Gastrocnemius medialis (tissue), 4 donors: ENCODE data around the gene UMODL1. TPM values are rescaled to one million over a fixed set of nuclear protein-coding genes. Genes with fewer than 3 reads are reported as not detected.

ENCODE experiments used
- ATAC-seq, 2 donors: fragments of 150-250 bp; one replicate each; pipeline ENCODE4 v1.9.1; 2016
- DNase-seq, 2 donors: peaks; one replicate each; pipeline ENCODE4 v3.0.0-alpha.2; 2019
- H3K27ac ChIP-seq, 4 donors: fragments of 200-600 bp; sonication (generic); 1 replicate in 1 of 4; 2 replicates in 3 of 4; pipeline ENCODE4 v1.5.1; 2016 to 2018; ENCODE audit warnings: mild to moderate bottlenecking in 2 of 4, moderate library complexity in 1 of 4
- H3K27me3 ChIP-seq, 3 donors: fragments of 200-600 bp; sonication (generic) in 2 of 3; 1 replicate in 1 of 3; 2 replicates in 2 of 3; pipeline versions ENCODE4 v1.5.1 to v1.6.0; 2016 to 2019; ENCODE audit warnings: mild to moderate bottlenecking in 1 of 3, moderate library complexity in 1 of 3
- H3K36me3 ChIP-seq, 2 donors: fragments of 200-600 bp; sonication (generic) in 1 of 2; one replicate each; pipeline ENCODE4 v1.5.1; 2017 to 2018
- H3K4me1 ChIP-seq, 2 donors: fragments of 200-600 bp; sonication (generic) in 1 of 2; one replicate each; pipeline ENCODE4 v1.5.1; 2016 to 2017; ENCODE audit warnings: mild to moderate bottlenecking in 2 of 2
- H3K4me3 ChIP-seq, 4 donors: fragments of 200-600 bp; sonication (generic) in 3 of 4; 1 replicate in 1 of 4; 2 replicates in 3 of 4; pipeline ENCODE4 v1.5.1; 2016 to 2019; ENCODE audit warnings: mild to moderate bottlenecking in 2 of 4
- H3K9me3 ChIP-seq, 3 donors: fragments of 200-600 bp; sonication (generic) in 2 of 3; 1 replicate in 1 of 3; 2 replicates in 2 of 3; pipeline ENCODE4 v1.5.1; 2016 to 2019
- CTCF ChIP-seq, 5 experiments: fragments of 450-650 bp in 3 of 5; fragments of 200-600 bp in 2 of 5; sonication (generic) in 2 of 5; IDR thresholded peaks in 4 of 5; conservative IDR thresholded peaks in 1 of 5; 1 replicate in 4 of 5; 2 replicates in 1 of 5; pipeline ENCODE4 v1.5.1; 2016 to 2019; ENCODE audit warnings: antibody characterized with exemption in 5 of 5, mild to moderate bottlenecking in 3 of 5, moderate library complexity in 3 of 5
- POLR2A ChIP-seq, 2 donors: fragments of 450-650 bp; IDR thresholded peaks; one replicate each; pipeline ENCODE4 v1.6.1; 2017; ENCODE audit warnings: antibody characterized with exemption in 2 of 2, mild to moderate bottlenecking in 2 of 2, moderate library complexity in 2 of 2
- in situ Hi-C, 4 donors: fragments of 200-750 bp; cut with MboI; loops; one replicate each; pipeline versions ENCODE4 v1.15.0 to v1.8.0; 2017; ENCODE audit warnings: low sequenced_read_pairs in 4 of 4
- intact Hi-C: fragments of 100-400 bp; cut with DNase I; formaldehyde crosslinking; loops from one replicate; pipeline ENCODE4 v1.15.1; 2023; ENCODE audit warnings: low total_unique reads
- total RNA-seq, 4 donors: library from RNA; depleted of rRNA; stranded (reverse); fragments of >200 nt; gene quantifications; one replicate each; pipeline versions ENCODE4 v1.1.0 to v1.2.3, GENCODE V29; 2016

Gene UMODL1
- total RNA-seq, 4 donors from 2014 or later = 0.13 TPM; not detected in 3

GRCh38 chr21:42051788-42052187 is 19.3 kb upstream of the UMODL1 start:
- no peaks in the 10 kb centered on the region for H3K36me3 ChIP-seq
- ATAC-seq (no peak), DNase-seq (no peak)
- H3K9me3 ChIP-seq = no peaks in the 10 kb centered on the region
- in situ Hi-C loops (no loop called here), intact Hi-C loops (no loop called here)
- no peaks in the 10 kb centered on the region for H3K27me3 ChIP-seq
- H3K4me3 ChIP-seq = no peak overlapping the region
- no peak overlapping the region for H3K27ac ChIP-seq
- TF ChIP-seq CTCF (IDR thresholded peaks at IDR 0.05 in 4 of 5, conservative IDR thresholded peaks at IDR 0.05 in 1 of 5) = no peak
- no peak for TF ChIP-seq POLR2A (IDR thresholded peaks at IDR 0.05)
- H3K4me1 ChIP-seq = peaks cover 5 to 12% of the 10 kb centered on the region in 2 donors

GRCh38 chr21:42055425-42055824 is 15.7 kb upstream of the UMODL1 start:
- H3K4me1 ChIP-seq = no peaks in the 10 kb centered on the region
- DNase-seq (no peak), ATAC-seq (no peak)
- no peak for TF ChIP-seq POLR2A (IDR thresholded peaks at IDR 0.05)
- no peak for TF ChIP-seq CTCF (IDR thresholded peaks at IDR 0.05 in 4 of 5, conservative IDR thresholded peaks at IDR 0.05 in 1 of 5)
- no peaks in the 10 kb centered on the region for H3K36me3 ChIP-seq
- no peaks in the 10 kb centered on the region for H3K9me3 ChIP-seq
- intact Hi-C loops = no loop called here
- H3K27me3 ChIP-seq = no peaks in the 10 kb centered on the region
- no peak overlapping the region for H3K27ac ChIP-seq
- in situ Hi-C loops = no loop called here
- no peak overlapping the region for H3K4me3 ChIP-seq

GRCh38 chr21:42056468-42056867 is 14.6 kb upstream of the UMODL1 start:
- intact Hi-C loops (no loop called here), in situ Hi-C loops (no loop called here)
- no peak for ATAC-seq
- no peaks in the 10 kb centered on the region for H3K27me3 ChIP-seq
- H3K4me3 ChIP-seq = no peak overlapping the region
- no peaks in the 10 kb centered on the region for H3K4me1 ChIP-seq
- no peaks in the 10 kb centered on the region for H3K9me3 ChIP-seq
- no peak overlapping the region for H3K27ac ChIP-seq
- no peaks in the 10 kb centered on the region for H3K36me3 ChIP-seq
- no peak for TF ChIP-seq CTCF (IDR thresholded peaks at IDR 0.05 in 4 of 5, conservative IDR thresholded peaks at IDR 0.05 in 1 of 5)
- no peak for TF ChIP-seq POLR2A (IDR thresholded peaks at IDR 0.05)
- DNase-seq = no peak

GRCh38 chr21:42056996-42057689 is 14.0 kb upstream of the UMODL1 start:
- Histone ChIP-seq H3K36me3 (no peaks in the 10 kb centered on the region), H3K27me3 (no peaks in the 10 kb centered on the region), H3K4me1 (no peaks in the 10 kb centered on the region), H3K9me3 (no peaks in the 10 kb centered on the region), H3K4me3 (no peak overlapping the region), H3K27ac (no peak overlapping the region)
- in situ Hi-C loops = no loop called here
- intact Hi-C loops = no loop called here
- DNase-seq = no peak
- no peak for TF ChIP-seq POLR2A (IDR thresholded peaks at IDR 0.05)
- no peak for TF ChIP-seq CTCF (IDR thresholded peaks at IDR 0.05 in 4 of 5, conservative IDR thresholded peaks at IDR 0.05 in 1 of 5)
- no peak for ATAC-seq
